ENCODE results near the gene FOSB.
"Not testable (repeated sequence)": the region's sequence is repeated elsewhere in the genome, so short reads cannot be mapped to it uniquely, and the experiment has no call there.

FOSB gene

GRCh38 chr19:45467456-45468158, at the start of gene FOSB:
TSS of gene FOSB (plus strand) at chr19:45467996. CDS start at chr19:45468587, 591 bp downstream.
- peak; percentile 96 for DNase-seq (ENCODE audit: low spot score)

GRCh38 chr19:45418802-45419201, 49.0 kb upstream of the FOSB start:
- DNase-seq (ENCODE audit: low spot score): no peak

- DNase-seq (ENCODE audit: low spot score): peak; percentile 66
Observed at GRCh38 chr19:45419396-45419795, 48.4 kb upstream of the FOSB start.

- no peak for DNase-seq (ENCODE audit: low spot score)
Observed at GRCh38 chr19:45419895-45420294, 47.9 kb upstream of the FOSB start.

DNA sequence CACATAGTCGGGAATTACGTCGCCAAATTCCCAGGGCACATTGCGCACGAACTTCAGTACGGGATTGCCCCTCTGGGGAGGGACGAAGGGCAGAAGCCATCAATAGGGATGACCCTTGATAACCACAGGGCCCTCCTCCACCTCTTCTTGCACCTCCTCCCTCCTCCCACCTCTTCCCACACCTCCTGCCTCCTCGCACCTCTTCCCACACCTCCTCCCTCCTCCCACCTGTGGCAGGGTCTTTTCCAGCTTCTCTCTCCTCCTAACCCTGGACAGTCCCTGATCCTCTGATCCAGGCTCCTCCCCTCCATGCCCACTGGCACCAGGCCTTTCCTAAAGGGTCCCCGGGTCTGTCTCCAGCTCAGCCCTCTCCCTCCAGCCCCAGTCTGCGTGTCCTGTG, 47.4 kb upstream of the FOSB start:
- no peak for DNase-seq (ENCODE audit: low spot score)

DNA sequence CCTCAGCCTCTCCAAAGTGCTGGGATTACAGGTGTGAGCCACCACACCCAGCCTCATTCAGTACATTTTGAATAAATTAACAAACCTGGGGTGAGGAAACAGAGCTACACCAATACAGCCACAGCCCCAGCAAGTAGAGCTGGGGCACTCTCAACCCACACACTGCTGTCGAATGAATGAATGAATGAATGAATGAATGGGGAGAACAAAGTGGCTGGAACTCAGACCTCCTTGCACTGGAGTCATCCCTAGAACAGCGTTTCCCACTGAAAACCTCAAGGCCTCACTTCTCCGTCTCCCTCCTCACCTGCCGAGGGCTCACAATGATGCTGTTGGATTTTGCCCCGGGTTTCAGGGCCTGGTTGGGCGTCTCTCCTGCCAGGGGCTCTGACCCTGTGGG, 46.9 kb upstream of the FOSB start:
- DNase-seq (ENCODE audit: low spot score): no peak

- no peak for DNase-seq (ENCODE audit: low spot score)
Observed at GRCh38 chr19:45421947-45422498, 45.8 kb upstream of the FOSB start.

GRCh38 chr19:45423033-45423588, 44.7 kb upstream of the FOSB start:
- DNase-seq (ENCODE audit: low spot score): no peak

DNA sequence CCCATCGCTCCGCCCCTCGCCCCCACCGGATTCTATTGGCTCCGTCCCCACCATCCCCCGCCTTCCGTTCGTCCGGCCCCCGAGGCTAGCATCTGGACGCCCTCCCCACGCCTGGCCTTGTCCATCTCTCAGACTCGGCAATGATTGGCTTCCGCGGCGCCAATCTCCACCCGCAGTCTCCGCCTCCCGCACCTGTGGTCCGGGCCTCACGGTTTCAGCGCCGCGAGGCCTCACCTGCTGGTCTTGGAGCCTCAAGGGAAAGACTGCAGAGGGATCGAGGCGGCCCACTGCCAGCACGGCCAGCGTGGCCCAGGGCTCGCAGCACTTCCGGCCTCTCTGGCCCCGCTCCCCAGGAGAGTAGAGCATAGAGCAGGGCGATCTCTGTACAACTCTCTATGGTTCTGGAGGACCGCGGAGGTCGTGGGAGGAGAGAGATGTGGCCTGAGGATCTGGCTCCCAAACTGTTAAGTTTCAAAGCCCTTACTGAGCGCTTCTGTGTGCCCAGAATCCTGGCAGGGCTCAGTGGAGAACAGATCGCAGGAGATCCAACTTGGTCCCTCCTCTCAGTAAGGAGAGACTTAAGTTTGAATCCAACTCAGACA, 44.1 kb upstream of the FOSB start, which contains the start of gene ERCC1:
Gene ERCC1, minus strand, starts transcription at position 329 of the 602 bp plus-strand sequence. CDS start 543 bp downstream, outside the sequence.
- peak; percentile 90 for DNase-seq (ENCODE audit: low spot score)

- DNase-seq (ENCODE audit: low spot score): no peak
Observed at GRCh38 chr19:45424191-45425058, 43.4 kb upstream of the FOSB start.

DNA sequence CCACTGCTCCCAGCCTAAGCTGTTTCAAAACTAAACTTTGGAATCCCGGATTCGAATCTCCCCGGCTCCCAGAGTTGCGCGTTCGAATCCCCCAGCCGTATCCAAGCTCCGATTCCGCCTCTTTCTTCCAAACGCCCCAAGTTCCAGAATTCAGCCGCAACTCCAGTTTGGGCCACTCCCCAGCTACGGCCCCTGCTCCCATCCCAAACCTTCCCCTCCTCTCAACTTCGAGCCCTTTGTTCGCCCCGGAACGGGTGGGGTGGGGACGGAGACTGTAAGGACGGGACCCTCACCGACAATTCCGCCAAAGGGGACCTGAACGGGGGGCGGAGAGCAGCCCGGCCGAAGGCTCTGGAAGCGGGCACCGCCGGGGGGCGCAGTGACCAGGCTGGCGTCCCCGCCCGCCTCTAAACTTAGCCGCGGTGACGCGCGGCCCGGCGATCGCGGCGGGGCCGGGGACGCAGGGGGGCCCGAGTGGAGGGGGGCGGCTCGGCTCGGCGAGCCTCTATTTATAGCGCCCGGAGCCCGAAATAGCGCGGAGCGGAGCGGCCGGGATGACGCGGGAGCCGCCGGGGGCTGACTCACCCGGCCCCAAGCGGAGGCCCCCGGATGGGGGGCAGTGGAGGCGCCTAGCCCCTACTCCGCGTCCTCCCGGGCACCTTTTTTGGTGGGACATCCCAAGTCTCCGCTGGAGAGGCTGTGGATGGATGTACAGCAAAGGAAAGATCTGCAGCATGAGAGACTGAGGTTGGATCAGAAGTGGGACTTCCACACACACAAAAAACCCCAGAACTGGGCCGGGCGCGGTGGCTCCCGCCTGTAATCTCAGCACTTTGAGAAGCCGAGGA, 39.2 kb upstream of the FOSB start:
- no peak for DNase-seq (ENCODE audit: low spot score)

DNA sequence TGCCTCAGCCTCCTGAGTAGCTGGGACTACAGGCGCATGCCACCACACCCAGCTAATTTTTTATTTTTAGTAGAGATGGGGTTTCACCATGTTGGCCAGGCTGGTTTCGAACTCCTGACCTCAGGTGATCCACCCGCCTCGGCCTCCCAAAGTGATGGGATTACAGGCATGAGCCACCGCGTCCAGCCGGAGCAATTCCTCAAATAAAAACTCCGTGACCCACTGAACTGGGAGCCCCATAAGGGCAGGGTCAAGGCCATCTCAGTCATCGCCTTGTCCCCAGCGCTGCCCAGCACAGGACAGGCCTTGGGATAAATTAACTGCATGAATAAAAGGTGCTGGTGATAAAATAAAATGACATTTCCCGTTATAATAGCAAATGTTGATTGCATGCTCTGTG, 37.9 kb upstream of the FOSB start:
- DNase-seq (ENCODE audit: low spot score): not testable (repeated sequence)

GRCh38 chr19:45431008-45431407, 36.8 kb upstream of the FOSB start:
- not testable (repeated sequence) for DNase-seq (ENCODE audit: low spot score)

DNA sequence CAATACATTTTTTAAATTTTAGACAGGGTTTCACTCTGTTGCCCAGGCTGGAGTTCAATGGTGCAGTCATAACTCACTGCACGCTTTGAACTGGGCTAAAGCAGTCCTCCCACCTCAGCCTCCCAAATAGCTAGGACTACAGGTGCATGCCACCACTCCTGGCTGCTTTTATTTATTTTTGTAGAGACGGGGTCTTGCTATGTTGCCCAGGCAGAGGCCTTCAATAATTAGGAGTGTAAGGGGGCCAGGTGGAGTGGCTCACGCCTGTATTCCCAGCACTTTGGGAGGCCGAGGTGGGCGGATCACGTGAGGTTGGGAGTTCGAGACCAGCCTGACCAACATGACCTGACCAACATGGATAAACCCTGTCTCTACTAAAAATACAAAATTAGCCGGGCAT, 35.3 kb upstream of the FOSB start:
- not testable (repeated sequence) for DNase-seq (ENCODE audit: low spot score)

DNA sequence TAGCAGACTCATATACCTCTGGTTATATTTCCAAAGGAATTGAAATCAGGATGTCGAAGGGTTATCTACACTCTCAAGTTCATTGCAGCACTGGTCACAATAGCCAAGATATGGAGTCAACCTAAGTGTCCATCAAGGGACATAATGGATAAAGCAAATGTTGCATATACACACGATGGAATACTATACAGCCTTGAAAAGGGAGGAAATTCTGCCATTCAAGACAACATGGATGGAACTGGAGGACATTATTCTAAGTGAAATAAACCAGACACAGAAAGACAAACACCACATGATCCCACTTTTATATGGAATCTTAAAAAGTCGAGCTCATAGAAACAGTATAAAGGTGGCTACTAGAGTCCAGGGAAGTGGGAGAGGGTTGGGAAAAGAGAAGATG, 30.5 kb upstream of the FOSB start:
- no peak for DNase-seq (ENCODE audit: low spot score)

- DNase-seq (ENCODE audit: low spot score): no peak
Observed at GRCh38 chr19:45439190-45439568, 28.6 kb upstream of the FOSB start.

GRCh38 chr19:45439569-45440258, 28.1 kb upstream of the FOSB start:
- DNase-seq (ENCODE audit: low spot score): peak; percentile 72

GRCh38 chr19:45440259-45440638, 27.5 kb upstream of the FOSB start:
- DNase-seq (ENCODE audit: low spot score): no peak

- DNase-seq (ENCODE audit: low spot score): no peak
Observed at GRCh38 chr19:45440873-45441654, 26.7 kb upstream of the FOSB start.

DNA sequence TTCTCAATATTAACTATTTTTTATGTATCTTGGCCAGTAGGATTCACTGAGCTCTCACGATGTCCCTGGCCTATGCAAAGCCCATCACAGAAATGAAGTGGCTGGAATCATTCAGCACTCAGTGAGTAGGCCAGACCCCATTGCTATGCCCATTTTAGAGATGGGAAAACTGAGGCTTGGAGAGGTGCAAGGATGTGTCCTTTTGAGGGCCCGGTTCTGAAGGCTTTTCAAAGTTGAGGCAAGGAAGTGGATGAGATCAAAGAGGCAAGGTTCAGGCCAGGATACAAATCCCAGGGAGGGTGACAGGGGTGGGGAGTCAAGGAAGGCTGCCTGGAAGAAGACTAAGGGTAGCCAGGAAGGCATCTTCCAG, 25.4 kb upstream of the FOSB start:
- DNase-seq (ENCODE audit: low spot score): no peak
